Right ventricle myocardium superior (tissue), 1 donor: Measurements from ENCODE around the gene IGF2R. TPM values are rescaled to one million over a fixed set of nuclear protein-coding genes. Genes with fewer than 3 reads are reported as not detected.
"Not testable (repeated sequence)": the region's sequence is repeated elsewhere in the genome, so short reads cannot be mapped to it uniquely, and the experiment has no call there.

ENCODE experiments used
- ATAC-seq: fragments of 200-7000 bp; cut with Tn5 transposase; one replicate; pipeline ENCODE4 v1.9.1; 2020; ENCODE audit warnings: mild to moderate bottlenecking; ENCODE audit not compliant: poor library complexity
- DNase-seq: peaks from one replicate; pipeline ENCODE4 v3.0.0-alpha.2; 2020
- intact Hi-C: fragments of 100-400 bp; cut with DNase I; formaldehyde crosslinking; loops from one replicate; pipeline ENCODE4 v1.11.2; 2022
- long read RNA-seq: library from polyadenylated mRNA; unstranded; transcript quantifications from one replicate; pipeline ENCODE4 v2.0.0, GENCODE V29; 2021
- total RNA-seq: library from RNA; stranded (reverse); fragmentation: NEBNext Ultra II Directional; extraction: Animal tissue kit (Norgen Biotek cat#: 25700); gene quantifications from one replicate; pipeline ENCODE4 v1.2.1, GENCODE V29; 2021
- donor health status: DM: no; HTN: yes; CAD: no; lungs with severe emphysema.

IGF2R gene
- total RNA-seq: 68.4 TPM
- long read RNA-seq, full-length matches to known transcripts: 1 of 57 reads
- long read RNA-seq, partial matches to known transcripts: 42 of 57 reads
- long read RNA-seq, other reads (novel, unspliced or antisense): 14 of 57 reads

GRCh38 chr6:159968295-159969203 is at the start of gene IGF2R:
IGF2R (plus strand) TSS chr6:159969082; CDS start chr6:159969247, 165 bp downstream.
- DNase-seq: peak; percentile 96
- intact Hi-C loops: loop anchor here (5.0 kb wide), 1 partner anchor 74 kb away; no protein-coding TSS in a partner anchor
- ATAC-seq: peak; percentile 95

- intact Hi-C loops: no loop called here
- no peak for ATAC-seq
Observed at GRCh38 chr6:159919800-159920199, 49.1 kb upstream of the IGF2R start.

GRCh38 chr6:159924150-159924549 is 44.7 kb upstream of the IGF2R start:
- ATAC-seq, intact Hi-C loops: not testable (repeated sequence)

More at GRCh38 chr6:159919800-159920199, 49.1 kb upstream of the IGF2R start:
- no peak for DNase-seq

GRCh38 chr6:159926542-159927203 is 42.2 kb upstream of the IGF2R start:
- intact Hi-C loops: no loop called here
- no peak for DNase-seq
- no peak for ATAC-seq

More at GRCh38 chr6:159924150-159924549, 44.7 kb upstream of the IGF2R start:
- not testable (repeated sequence) for DNase-seq

- ATAC-seq (no peak), DNase-seq (no peak)
- intact Hi-C loops: no loop called here
Observed at GRCh38 chr6:159929819-159930218, 39.1 kb upstream of the IGF2R start.

- intact Hi-C loops: no loop called here
- DNase-seq (no peak), ATAC-seq (no peak)
Observed at GRCh38 chr6:159931112-159931511, 37.8 kb upstream of the IGF2R start.

- no peak for DNase-seq
- intact Hi-C loops: no loop called here
- no peak for ATAC-seq
Observed at GRCh38 chr6:159931846-159932245, 37.0 kb upstream of the IGF2R start.

GRCh38 chr6:159933077-159933476 is 35.8 kb upstream of the IGF2R start:
- intact Hi-C loops: no loop called here

GRCh38 chr6:159934181-159934580 is 34.7 kb upstream of the IGF2R start:
- intact Hi-C loops: no loop called here
- ATAC-seq (no peak), DNase-seq (no peak)

More at GRCh38 chr6:159933077-159933476, 35.8 kb upstream of the IGF2R start:
- no peak for ATAC-seq
- no peak for DNase-seq

GRCh38 chr6:159935065-159935464 is 33.8 kb upstream of the IGF2R start:
- DNase-seq: no peak
- intact Hi-C loops: no loop called here
- no peak for ATAC-seq

GRCh38 chr6:159935633-159936032 is 33.2 kb upstream of the IGF2R start:
- intact Hi-C loops: no loop called here
- DNase-seq: no peak
- ATAC-seq: no peak

GRCh38 chr6:159939591-159940016 is 29.3 kb upstream of the IGF2R start:
- ATAC-seq: peak; percentile 74
- intact Hi-C loops: loop anchor here (5.0 kb wide), 1 partner anchor 77 kb away; no protein-coding TSS in a partner anchor
- peak; percentile 69 for DNase-seq

- ATAC-seq (peak; percentile 47), DNase-seq (no peak)
- intact Hi-C loops: loop anchor here (5.0 kb wide), 1 partner anchor 79 kb away; no protein-coding TSS in a partner anchor
Observed at GRCh38 chr6:159941286-159942113, 27.4 kb upstream of the IGF2R start.

- intact Hi-C loops: loop anchor here (5.0 kb wide), 1 partner anchor 81 kb away; no protein-coding TSS in a partner anchor
- peak; percentile 77 for ATAC-seq
- DNase-seq: peak; percentile 65
Observed at GRCh38 chr6:159943101-159943632, 25.7 kb upstream of the IGF2R start.

- intact Hi-C loops: loop anchor here (5.0 kb wide), 1 partner anchor 82 kb away; no protein-coding TSS in a partner anchor
- ATAC-seq (no peak), DNase-seq (no peak)
Observed at GRCh38 chr6:159943968-159944598, 24.8 kb upstream of the IGF2R start.

GRCh38 chr6:159945801-159946392 is 23.0 kb upstream of the IGF2R start:
- ATAC-seq (no peak), DNase-seq (no peak)
- intact Hi-C loops: no loop called here

GRCh38 chr6:159946912-159947311 is 22.0 kb upstream of the IGF2R start:
- intact Hi-C loops: no loop called here
- no peak for DNase-seq
- no peak for ATAC-seq
